ENCODE results near the gene GRAMD2B. TPM values are rescaled to one million over a fixed set of nuclear protein-coding genes. Genes with fewer than 3 reads are reported as not detected.
"Not testable (repeated sequence)": the region's sequence is repeated elsewhere in the genome, so short reads cannot be mapped to it uniquely, and the experiment has no call there.

Gene GRAMD2B
- total RNA-seq, 3 donors from 2014 or later: 44.8 to 83.3 (median 55.6) TPM

- peak; percentile 1 for ATAC-seq
- intact Hi-C loops (cut with DNase I, micrococcal nuclease): no loop called here
- H3K4me3 ChIP-seq: no peak overlapping the region
Measured at GRCh38 chr5:126464016-126464415, 40.8 kb downstream of the GRAMD2B start.

GRCh38 chr5:126464959-126465358 is 41.8 kb downstream of the GRAMD2B start:
- ATAC-seq: peak; percentile 96
- DNase-seq: peak; percentile 76 to 87 (median 81)

More at GRCh38 chr5:126464016-126464415, 40.8 kb downstream of the GRAMD2B start:
- no peak for TF ChIP-seq CTCF (IDR thresholded peaks at IDR 0.05)
- no peaks in the 10 kb centered on the region for H3K36me3 ChIP-seq (ENCODE audit: low read depth)
- DNase-seq: no peak
- peaks cover 19% of the 10 kb centered on the region for H3K4me1 ChIP-seq (ENCODE audit: low read depth)
- H3K9me3 ChIP-seq: no peaks in the 10 kb centered on the region

GRCh38 chr5:126468091-126468490 is 44.9 kb downstream of the GRAMD2B start:
- intact Hi-C loops (cut with DNase I, micrococcal nuclease): no loop called here
- Histone ChIP-seq H3K9me3 (no peaks in the 10 kb centered on the region), H3K4me1 (ENCODE audit: low read depth) (peaks cover 6% of the 10 kb centered on the region), H3K36me3 (ENCODE audit: low read depth) (no peaks in the 10 kb centered on the region), H3K4me3 (no peak overlapping the region)
- no peak for ATAC-seq
- TF ChIP-seq CTCF (IDR thresholded peaks at IDR 0.05): no peak
- no peak for DNase-seq

More at GRCh38 chr5:126464959-126465358, 41.8 kb downstream of the GRAMD2B start:
- no peaks in the 10 kb centered on the region for H3K9me3 ChIP-seq
- no peak overlapping the region for H3K4me3 ChIP-seq
- no peak for TF ChIP-seq CTCF (IDR thresholded peaks at IDR 0.05)
- intact Hi-C loops (cut with DNase I, micrococcal nuclease): no loop called here
- no peaks in the 10 kb centered on the region for H3K36me3 ChIP-seq (ENCODE audit: low read depth)
- H3K4me1 ChIP-seq (ENCODE audit: low read depth): peaks cover 19% of the 10 kb centered on the region

- peaks cover 6% of the 10 kb centered on the region for H3K4me1 ChIP-seq (ENCODE audit: low read depth)
- ATAC-seq: no peak
- no peak overlapping the region for H3K4me3 ChIP-seq
- no peaks in the 10 kb centered on the region for H3K9me3 ChIP-seq
- intact Hi-C loops (cut with DNase I, micrococcal nuclease): no loop called here
- no peaks in the 10 kb centered on the region for H3K36me3 ChIP-seq (ENCODE audit: low read depth)
- DNase-seq: no peak
- no peak for TF ChIP-seq CTCF (IDR thresholded peaks at IDR 0.05)
Measured at GRCh38 chr5:126469536-126470316, 46.5 kb downstream of the GRAMD2B start.

- not testable (repeated sequence) for H3K36me3 ChIP-seq (ENCODE audit: low read depth); H3K4me3 ChIP-seq; ATAC-seq
Measured at GRCh38 chr5:126470529-126470928, 47.3 kb downstream of the GRAMD2B start.

GRCh38 chr5:126471247-126471646 is 48.0 kb downstream of the GRAMD2B start:
- H3K4me3 ChIP-seq: no peak overlapping the region
- TF ChIP-seq CTCF (IDR thresholded peaks at IDR 0.05): no peak

More at GRCh38 chr5:126470529-126470928, 47.3 kb downstream of the GRAMD2B start:
- H3K4me1 ChIP-seq (ENCODE audit: low read depth); H3K9me3 ChIP-seq; DNase-seq; intact Hi-C loops (cut with DNase I, micrococcal nuclease): not testable (repeated sequence)

More at GRCh38 chr5:126471247-126471646, 48.0 kb downstream of the GRAMD2B start:
- no peaks in the 10 kb centered on the region for H3K4me1 ChIP-seq (ENCODE audit: low read depth)
- H3K9me3 ChIP-seq: no peaks in the 10 kb centered on the region
- H3K36me3 ChIP-seq (ENCODE audit: low read depth): no peaks in the 10 kb centered on the region
- intact Hi-C loops (cut with DNase I, micrococcal nuclease): no loop called here
- DNase-seq (no peak), ATAC-seq (peak; percentile 59)

Data from mucosa of descending colon (tissue), 3 donors.